DMS153 treated with DMSO at 0.1 percent for 48 hours (cell line): ENCODE data around the gene LUC7L3.

Experiments used
- DNase-seq: peaks from one replicate; lab custom pipeline; 2025; ENCODE audit not compliant: unreplicated experiment; lab: John Stamatoyannopoulos, UW

LUC7L3 gene

GRCh38 chr17:50685691-50686493, 33.5 kb upstream of the LUC7L3 start:
- DNase-seq: no peak

- DNase-seq: no peak
Observed at GRCh38 chr17:50686494-50687199, 32.8 kb upstream of the LUC7L3 start.

GRCh38 chr17:50687200-50688066, 32.0 kb upstream of the LUC7L3 start:
- no peak for DNase-seq

GRCh38 chr17:50688245-50688644, 31.2 kb upstream of the LUC7L3 start:
- no peak for DNase-seq

- DNase-seq: no peak
Observed at GRCh38 chr17:50689251-50689650, 30.2 kb upstream of the LUC7L3 start.

- no peak for DNase-seq
Observed at GRCh38 chr17:50689956-50690886, 29.2 kb upstream of the LUC7L3 start.

GRCh38 chr17:50690887-50691549, 28.4 kb upstream of the LUC7L3 start:
- DNase-seq: no peak

GRCh38 chr17:50691550-50692447, 27.6 kb upstream of the LUC7L3 start:
- DNase-seq: no peak

- no peak for DNase-seq
Observed at GRCh38 chr17:50692448-50693035, 26.9 kb upstream of the LUC7L3 start.

GRCh38 chr17:50693036-50693682, 26.2 kb upstream of the LUC7L3 start:
- no peak for DNase-seq

GRCh38 chr17:50696365-50696879, 23.0 kb upstream of the LUC7L3 start:
- no peak for DNase-seq

- DNase-seq: no peak
Observed at GRCh38 chr17:50697062-50697461, 22.3 kb upstream of the LUC7L3 start.

- DNase-seq: no peak
Observed at GRCh38 chr17:50697663-50698272, 21.6 kb upstream of the LUC7L3 start.

- no peak for DNase-seq
Observed at GRCh38 chr17:50699410-50699809, 20.0 kb upstream of the LUC7L3 start.

- DNase-seq: no peak
Observed at GRCh38 chr17:50703162-50703561, 16.2 kb upstream of the LUC7L3 start.

GRCh38 chr17:50707289-50708049, 11.9 kb upstream of the LUC7L3 start, which contains the start of gene ANKRD40:
TSS of gene ANKRD40 (minus strand) at chr17:50707914. CDS start at chr17:50707654, 260 bp downstream.
- peak; percentile 81 for DNase-seq
